ENCODE measurements around the gene HEYL.

HEYL gene

DNA sequence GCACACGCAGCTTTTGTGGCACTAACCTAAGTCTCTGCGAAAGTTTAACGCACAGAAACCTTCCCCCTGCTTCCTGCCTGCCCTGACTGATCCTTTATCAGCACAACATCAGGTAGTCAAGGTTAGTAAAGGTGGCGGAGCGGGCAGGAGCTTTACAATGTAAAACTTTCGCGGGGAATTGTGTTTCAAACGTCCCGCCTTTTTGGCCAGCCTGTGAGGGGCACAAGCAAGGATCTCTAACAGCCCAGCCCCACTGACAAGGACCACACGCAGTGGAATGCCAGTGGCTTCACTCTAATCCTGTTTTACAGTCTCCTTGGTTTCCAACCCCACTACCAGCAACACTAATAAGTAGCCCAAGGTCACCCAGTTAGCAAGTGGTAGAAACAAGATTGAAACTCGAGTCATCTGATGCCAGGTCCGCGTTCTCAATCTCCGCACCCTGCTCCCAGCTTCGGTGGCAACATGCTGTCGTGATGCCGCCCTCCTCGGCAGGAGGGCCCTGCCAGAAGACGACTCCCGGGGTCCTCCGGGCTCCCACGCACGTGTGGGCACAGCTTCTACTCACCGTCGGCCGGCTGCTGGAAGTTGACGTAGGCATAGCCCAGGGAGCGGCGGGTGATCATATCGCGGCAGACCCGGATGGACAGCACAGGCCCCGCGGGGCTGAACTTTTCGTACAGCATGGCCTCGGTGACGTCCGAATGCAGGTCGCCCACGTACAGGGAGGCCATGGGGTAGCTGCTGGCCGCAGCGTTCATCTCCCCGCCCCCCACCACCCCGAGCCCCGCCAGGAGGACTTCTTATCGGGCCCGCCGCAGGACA lies 64.0 kb downstream of the HEYL start:
- peak; percentile 54 for DNase-seq
- peak overlapping the region; percentile 89 for H3K27ac Mint-ChIP-seq
- peaks cover 43% of the 10 kb centered on the region for H3K4me1 Mint-ChIP-seq
- no peaks in the 10 kb centered on the region for H3K9me3 Mint-ChIP-seq
- H3K4me3 Mint-ChIP-seq: peak overlapping the region; percentile 86
- H3K27me3 Mint-ChIP-seq: no peaks in the 10 kb centered on the region
- ATAC-seq: peak; percentile 50
- peaks cover 53% of the 10 kb centered on the region for H3K36me3 Mint-ChIP-seq (ENCODE audit: low read depth)

GRCh38 chr1:39574646-39575045 lies 64.8 kb downstream of the HEYL start:
- Mint-ChIP-seq H3K4me1 (peaks cover 43% of the 10 kb centered on the region), H3K27ac (peak overlapping the region; percentile 89), H3K4me3 (peak overlapping the region; percentile 86), H3K9me3 (no peaks in the 10 kb centered on the region), H3K27me3 (no peaks in the 10 kb centered on the region), H3K36me3 (ENCODE audit: low read depth) (peaks cover 60% of the 10 kb centered on the region)
- ATAC-seq (no peak), DNase-seq (no peak)

Data from activated naive CD8-positive, alpha-beta T cell treated with anti-CD3 and anti-CD28 coated beads, Interleukin-2, amount 50 U/mL, for 24 hours (primary cell).